ENCODE results near the gene PLEKHG5. TPM values are rescaled to one million over a fixed set of nuclear protein-coding genes. Genes with fewer than 3 reads are reported as not detected.

The PLEKHG5 gene
- total RNA-seq, 1 donor = 5.1 TPM

DNA sequence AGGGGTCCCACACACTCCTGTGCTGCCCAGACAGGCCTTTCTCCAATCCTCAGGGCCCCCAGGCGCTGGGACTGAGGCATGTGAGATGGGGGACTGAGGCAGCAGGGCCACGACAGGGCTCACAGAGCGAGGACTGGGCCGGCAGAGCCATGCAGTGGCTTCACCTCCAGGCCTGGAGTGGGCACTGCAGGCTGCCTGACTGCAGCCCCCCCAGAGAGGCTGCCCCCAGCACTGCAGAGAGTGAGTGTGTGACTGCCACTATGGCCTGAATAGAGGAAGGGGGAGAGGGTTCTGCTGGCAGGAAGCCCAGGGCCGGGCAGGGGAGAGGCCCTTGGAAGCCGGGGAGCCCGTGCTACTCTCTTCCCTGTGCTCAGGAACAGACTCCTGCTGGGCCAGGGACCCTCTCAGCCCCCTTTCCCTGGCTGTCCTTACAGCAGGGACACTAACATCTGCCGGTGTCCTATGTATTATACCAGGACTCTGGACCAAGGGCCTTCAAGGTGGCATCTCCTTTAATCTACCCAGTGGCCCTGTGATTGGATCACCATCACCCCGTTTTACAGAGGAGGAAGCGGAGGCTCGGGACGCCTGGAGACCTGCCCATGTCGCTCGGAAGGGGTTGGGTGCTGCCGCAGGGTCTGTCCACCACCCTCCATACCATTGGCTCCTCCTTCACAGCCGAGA is 20.2 kb upstream of the PLEKHG5 start:
- DNase-seq (ENCODE audit: low read depth) = no peak
- no peak overlapping the region for H3K4me3 ChIP-seq (ENCODE audit: low read depth, low read length)
- TF ChIP-seq, protein P1, sequence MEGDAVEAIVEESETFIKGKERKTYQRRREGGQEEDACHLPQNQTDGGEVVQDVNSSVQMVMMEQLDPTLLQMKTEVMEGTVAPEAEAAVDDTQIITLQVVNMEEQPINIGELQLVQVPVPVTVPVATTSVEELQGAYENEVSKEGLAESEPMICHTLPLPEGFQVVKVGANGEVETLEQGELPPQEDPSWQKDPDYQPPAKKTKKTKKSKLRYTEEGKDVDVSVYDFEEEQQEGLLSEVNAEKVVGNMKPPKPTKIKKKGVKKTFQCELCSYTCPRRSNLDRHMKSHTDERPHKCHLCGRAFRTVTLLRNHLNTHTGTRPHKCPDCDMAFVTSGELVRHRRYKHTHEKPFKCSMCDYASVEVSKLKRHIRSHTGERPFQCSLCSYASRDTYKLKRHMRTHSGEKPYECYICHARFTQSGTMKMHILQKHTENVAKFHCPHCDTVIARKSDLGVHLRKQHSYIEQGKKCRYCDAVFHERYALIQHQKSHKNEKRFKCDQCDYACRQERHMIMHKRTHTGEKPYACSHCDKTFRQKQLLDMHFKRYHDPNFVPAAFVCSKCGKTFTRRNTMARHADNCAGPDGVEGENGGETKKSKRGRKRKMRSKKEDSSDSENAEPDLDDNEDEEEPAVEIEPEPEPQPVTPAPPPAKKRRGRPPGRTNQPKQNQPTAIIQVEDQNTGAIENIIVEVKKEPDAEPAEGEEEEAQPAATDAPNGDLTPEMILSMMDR (IDR thresholded peaks at IDR 0.05; ENCODE audit: insufficient read depth, low read length) = no peak

DNA sequence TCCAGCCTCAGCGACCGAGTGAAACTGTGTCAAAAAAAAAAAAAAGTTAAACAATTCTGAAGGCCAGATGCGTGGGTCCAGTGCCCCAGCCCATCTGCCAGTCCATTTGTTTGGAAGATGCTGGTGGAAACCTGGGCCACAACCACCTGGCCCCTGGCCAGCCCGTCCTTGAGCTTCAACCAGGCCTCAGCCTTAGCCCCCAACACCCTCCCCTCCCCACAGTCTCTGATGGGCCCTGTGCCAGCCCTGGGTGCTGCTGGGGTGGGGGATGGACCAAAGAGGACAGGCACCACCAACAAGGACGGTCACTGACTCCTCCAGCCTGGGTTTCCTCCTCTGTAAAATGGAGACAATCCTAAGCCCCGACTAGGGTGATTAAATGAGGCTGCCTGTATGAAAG is 19.6 kb upstream of the PLEKHG5 start:
- no peak for DNase-seq (ENCODE audit: low read depth)
- no peak overlapping the region for H3K4me3 ChIP-seq (ENCODE audit: low read depth, low read length)
- TF ChIP-seq, protein P1 (IDR thresholded peaks at IDR 0.05; ENCODE audit: insufficient read depth, low read length) = no peak

DNA sequence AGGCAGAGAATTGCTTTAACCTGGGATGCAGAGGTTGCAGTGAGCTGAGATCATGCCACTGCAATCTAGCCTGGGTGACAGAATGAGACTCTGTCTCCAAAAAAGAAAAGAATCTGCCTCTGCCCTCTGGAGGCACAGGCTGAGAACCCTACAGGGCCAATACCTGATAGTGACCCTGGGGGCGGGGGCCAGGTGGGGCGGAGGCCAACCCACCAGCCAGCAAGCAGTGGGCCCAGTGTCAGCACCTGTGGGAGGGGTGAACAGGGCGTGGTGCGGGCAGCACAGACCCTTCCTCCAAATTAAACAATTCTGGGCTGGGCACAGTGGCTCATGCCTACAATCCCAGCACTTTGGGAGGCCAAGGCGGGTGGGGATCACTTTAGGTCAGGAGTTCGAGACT is 19.0 kb upstream of the PLEKHG5 start:
- no peak overlapping the region for H3K4me3 ChIP-seq (ENCODE audit: low read depth, low read length)
- TF ChIP-seq, protein P1 (IDR thresholded peaks at IDR 0.05; ENCODE audit: insufficient read depth, low read length) = no peak
- DNase-seq (ENCODE audit: low read depth) = no peak

- no peak for DNase-seq (ENCODE audit: low read depth)
- TF ChIP-seq, protein P1 (IDR thresholded peaks at IDR 0.05; ENCODE audit: insufficient read depth, low read length) = no peak
- H3K4me3 ChIP-seq (ENCODE audit: low read depth, low read length) = no peak overlapping the region
Measured at GRCh38 chr1:6509919-6510291, 18.4 kb upstream of the PLEKHG5 start.

GRCh38 chr1:6509220-6509918 is 17.9 kb upstream of the PLEKHG5 start:
- no peak for DNase-seq (ENCODE audit: low read depth)
- TF ChIP-seq, protein P1 (IDR thresholded peaks at IDR 0.05; ENCODE audit: insufficient read depth, low read length) = no peak

GRCh38 chr1:6508816-6509189 is 17.3 kb upstream of the PLEKHG5 start:
- DNase-seq (ENCODE audit: low read depth) = no peak

More at GRCh38 chr1:6509220-6509918, 17.9 kb upstream of the PLEKHG5 start:
- H3K4me3 ChIP-seq (ENCODE audit: low read depth, low read length) = no peak overlapping the region

More at GRCh38 chr1:6508816-6509189, 17.3 kb upstream of the PLEKHG5 start:
- H3K4me3 ChIP-seq (ENCODE audit: low read depth, low read length) = no peak overlapping the region
- TF ChIP-seq, protein P1 (IDR thresholded peaks at IDR 0.05; ENCODE audit: insufficient read depth, low read length) = no peak
